ENCODE data around the gene PTGER3. TPM values are rescaled to one million over a fixed set of nuclear protein-coding genes. Genes with fewer than 3 reads are reported as not detected.

The PTGER3 gene
- total and polyA plus RNA-seq, 2 experiments from 2014 or later = 0.45 to 1.6 TPM

DNA sequence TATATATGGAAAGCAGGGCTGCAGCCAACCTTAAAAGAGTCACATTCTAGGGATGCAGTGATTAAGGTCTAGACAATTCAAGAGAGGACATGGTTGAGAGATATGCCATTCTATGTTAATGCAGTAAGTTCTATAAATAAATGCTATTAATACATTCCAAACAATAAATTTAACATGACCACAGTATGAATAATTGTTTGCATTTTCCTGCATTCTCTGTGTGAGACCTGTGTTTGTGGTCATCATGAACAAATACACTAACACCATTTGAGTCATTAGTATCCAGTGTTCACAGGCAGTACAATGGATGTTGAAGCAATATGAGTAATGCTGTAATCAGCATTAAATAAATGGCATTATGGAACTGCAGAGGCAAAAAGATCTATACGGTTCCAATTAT is 38.7 kb upstream of the PTGER3 start:
- DNase-seq (ENCODE audit: low spot score) = no peak
- Histone ChIP-seq H3F3A (replicated peaks; ENCODE audit: low read depth) (no peaks in the 10 kb centered on the region), H3K79me2 (replicated peaks; ENCODE audit: insufficient read depth) (no peaks in the 10 kb centered on the region), H3K27me3 (ENCODE audit: insufficient read depth) (peaks cover 25% of the 10 kb centered on the region; the same call in 1 of the 2 replicates), H3K4me2 (no peak overlapping the region), H4K20me1 (replicated peaks; ENCODE audit: insufficient read depth) (no peaks in the 10 kb centered on the region), H3K4me1 (ENCODE audit: insufficient read depth) (no peaks in the 10 kb centered on the region), H3K27ac (ENCODE audit: low read depth) (no peak overlapping the region), H3K36me3 (ENCODE audit: insufficient read depth) (no peaks in the 10 kb centered on the region), H2AFZ (no peak overlapping the region), H3K9me2 (ENCODE audit: insufficient read depth) (no peaks in the 10 kb centered on the region), H3K4me3 (no peak overlapping the region)
- H3K9me3 Mint-ChIP-seq = no peaks in the 10 kb centered on the region
- H3K4me1 Mint-ChIP-seq = peaks cover 6% of the 10 kb centered on the region; the same call in 1 of the 3 replicates
- H3K27ac Mint-ChIP-seq = no peak overlapping the region
- H3K27me3 Mint-ChIP-seq (ENCODE audit: insufficient read depth, low read depth, poor library complexity) = peaks cover 3% of the 10 kb centered on the region
- H3K36me3 Mint-ChIP-seq (ENCODE audit: low read depth) = no peaks in the 10 kb centered on the region
- TF ChIP-seq JUNB (IDR thresholded peaks at IDR 0.05; ENCODE audit: unreplicated experiment) = no peak
- TF ChIP-seq ZNF114 (CRISPR knock-in tag; IDR thresholded peaks at IDR 0.05) = no peak
- no peak for TF ChIP-seq CREB1 (CRISPR knock-in tag; IDR thresholded peaks at IDR 0.05; ENCODE audit: low read depth)
- TF ChIP-seq, protein P1, sequence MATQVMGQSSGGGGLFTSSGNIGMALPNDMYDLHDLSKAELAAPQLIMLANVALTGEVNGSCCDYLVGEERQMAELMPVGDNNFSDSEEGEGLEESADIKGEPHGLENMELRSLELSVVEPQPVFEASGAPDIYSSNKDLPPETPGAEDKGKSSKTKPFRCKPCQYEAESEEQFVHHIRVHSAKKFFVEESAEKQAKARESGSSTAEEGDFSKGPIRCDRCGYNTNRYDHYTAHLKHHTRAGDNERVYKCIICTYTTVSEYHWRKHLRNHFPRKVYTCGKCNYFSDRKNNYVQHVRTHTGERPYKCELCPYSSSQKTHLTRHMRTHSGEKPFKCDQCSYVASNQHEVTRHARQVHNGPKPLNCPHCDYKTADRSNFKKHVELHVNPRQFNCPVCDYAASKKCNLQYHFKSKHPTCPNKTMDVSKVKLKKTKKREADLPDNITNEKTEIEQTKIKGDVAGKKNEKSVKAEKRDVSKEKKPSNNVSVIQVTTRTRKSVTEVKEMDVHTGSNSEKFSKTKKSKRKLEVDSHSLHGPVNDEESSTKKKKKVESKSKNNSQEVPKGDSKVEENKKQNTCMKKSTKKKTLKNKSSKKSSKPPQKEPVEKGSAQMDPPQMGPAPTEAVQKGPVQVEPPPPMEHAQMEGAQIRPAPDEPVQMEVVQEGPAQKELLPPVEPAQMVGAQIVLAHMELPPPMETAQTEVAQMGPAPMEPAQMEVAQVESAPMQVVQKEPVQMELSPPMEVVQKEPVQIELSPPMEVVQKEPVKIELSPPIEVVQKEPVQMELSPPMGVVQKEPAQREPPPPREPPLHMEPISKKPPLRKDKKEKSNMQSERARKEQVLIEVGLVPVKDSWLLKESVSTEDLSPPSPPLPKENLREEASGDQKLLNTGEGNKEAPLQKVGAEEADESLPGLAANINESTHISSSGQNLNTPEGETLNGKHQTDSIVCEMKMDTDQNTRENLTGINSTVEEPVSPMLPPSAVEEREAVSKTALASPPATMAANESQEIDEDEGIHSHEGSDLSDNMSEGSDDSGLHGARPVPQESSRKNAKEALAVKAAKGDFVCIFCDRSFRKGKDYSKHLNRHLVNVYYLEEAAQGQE (IDR thresholded peaks at IDR 0.05; ENCODE audit: unreplicated experiment) = no peak
- TF ChIP-seq EZH2phosphoT487 (IDR thresholded peaks at IDR 0.05; ENCODE audit: unreplicated experiment) = no peak
- no peak for TF ChIP-seq STAT1 (IDR thresholded peaks at IDR 0.05; ENCODE audit: unreplicated experiment)
- TF ChIP-seq, protein P2, sequence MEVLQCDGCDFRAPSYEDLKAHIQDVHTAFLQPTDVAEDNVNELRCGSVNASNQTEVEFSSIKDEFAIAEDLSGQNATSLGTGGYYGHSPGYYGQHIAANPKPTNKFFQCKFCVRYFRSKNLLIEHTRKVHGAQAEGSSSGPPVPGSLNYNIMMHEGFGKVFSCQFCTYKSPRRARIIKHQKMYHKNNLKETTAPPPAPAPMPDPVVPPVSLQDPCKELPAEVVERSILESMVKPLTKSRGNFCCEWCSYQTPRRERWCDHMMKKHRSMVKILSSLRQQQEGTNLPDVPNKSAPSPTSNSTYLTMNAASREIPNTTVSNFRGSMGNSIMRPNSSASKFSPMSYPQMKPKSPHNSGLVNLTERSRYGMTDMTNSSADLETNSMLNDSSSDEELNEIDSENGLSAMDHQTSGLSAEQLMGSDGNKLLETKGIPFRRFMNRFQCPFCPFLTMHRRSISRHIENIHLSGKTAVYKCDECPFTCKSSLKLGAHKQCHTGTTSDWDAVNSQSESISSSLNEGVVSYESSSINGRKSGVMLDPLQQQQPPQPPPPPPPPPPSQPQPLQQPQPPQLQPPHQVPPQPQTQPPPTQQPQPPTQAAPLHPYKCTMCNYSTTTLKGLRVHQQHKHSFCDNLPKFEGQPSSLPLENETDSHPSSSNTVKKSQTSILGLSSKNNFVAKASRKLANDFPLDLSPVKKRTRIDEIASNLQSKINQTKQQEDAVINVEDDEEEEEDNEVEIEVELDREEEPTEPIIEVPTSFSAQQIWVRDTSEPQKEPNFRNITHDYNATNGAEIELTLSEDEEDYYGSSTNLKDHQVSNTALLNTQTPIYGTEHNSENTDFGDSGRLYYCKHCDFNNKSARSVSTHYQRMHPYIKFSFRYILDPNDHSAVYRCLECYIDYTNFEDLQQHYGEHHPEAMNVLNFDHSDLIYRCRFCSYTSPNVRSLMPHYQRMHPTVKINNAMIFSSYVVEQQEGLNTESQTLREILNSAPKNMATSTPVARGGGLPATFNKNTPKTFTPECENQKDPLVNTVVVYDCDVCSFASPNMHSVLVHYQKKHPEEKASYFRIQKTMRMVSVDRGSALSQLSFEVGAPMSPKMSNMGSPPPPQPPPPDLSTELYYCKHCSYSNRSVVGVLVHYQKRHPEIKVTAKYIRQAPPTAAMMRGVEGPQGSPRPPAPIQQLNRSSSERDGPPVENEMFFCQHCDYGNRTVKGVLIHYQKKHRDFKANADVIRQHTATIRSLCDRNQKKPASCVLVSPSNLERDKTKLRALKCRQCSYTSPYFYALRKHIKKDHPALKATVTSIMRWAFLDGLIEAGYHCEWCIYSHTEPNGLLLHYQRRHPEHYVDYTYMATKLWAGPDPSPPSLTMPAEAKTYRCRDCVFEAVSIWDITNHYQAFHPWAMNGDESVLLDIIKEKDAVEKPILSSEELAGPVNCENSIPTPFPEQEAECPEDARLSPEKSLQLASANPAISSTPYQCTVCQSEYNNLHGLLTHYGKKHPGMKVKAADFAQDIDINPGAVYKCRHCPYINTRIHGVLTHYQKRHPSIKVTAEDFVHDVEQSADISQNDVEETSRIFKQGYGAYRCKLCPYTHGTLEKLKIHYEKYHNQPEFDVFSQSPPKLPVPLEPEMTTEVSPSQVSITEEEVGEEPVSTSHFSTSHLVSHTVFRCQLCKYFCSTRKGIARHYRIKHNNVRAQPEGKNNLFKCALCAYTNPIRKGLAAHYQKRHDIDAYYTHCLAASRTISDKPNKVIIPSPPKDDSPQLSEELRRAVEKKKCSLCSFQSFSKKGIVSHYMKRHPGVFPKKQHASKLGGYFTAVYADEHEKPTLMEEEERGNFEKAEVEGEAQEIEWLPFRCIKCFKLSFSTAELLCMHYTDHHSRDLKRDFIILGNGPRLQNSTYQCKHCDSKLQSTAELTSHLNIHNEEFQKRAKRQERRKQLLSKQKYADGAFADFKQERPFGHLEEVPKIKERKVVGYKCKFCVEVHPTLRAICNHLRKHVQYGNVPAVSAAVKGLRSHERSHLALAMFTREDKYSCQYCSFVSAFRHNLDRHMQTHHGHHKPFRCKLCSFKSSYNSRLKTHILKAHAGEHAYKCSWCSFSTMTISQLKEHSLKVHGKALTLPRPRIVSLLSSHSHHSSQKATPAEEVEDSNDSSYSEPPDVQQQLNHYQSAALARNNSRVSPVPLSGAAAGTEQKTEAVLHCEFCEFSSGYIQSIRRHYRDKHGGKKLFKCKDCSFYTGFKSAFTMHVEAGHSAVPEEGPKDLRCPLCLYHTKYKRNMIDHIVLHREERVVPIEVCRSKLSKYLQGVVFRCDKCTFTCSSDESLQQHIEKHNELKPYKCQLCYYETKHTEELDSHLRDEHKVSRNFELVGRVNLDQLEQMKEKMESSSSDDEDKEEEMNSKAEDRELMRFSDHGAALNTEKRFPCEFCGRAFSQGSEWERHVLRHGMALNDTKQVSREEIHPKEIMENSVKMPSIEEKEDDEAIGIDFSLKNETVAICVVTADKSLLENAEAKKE (CRISPR knock-in tag; IDR thresholded peaks at IDR 0.05) = no peak
- no peak for TF ChIP-seq POLR2AphosphoS5 (IDR thresholded peaks at IDR 0.05; ENCODE audit: low read depth)
- no peak for TF ChIP-seq NANOG (IDR thresholded peaks at IDR 0.05; ENCODE audit: borderline replicate concordance)
- TF ChIP-seq, protein P3, sequence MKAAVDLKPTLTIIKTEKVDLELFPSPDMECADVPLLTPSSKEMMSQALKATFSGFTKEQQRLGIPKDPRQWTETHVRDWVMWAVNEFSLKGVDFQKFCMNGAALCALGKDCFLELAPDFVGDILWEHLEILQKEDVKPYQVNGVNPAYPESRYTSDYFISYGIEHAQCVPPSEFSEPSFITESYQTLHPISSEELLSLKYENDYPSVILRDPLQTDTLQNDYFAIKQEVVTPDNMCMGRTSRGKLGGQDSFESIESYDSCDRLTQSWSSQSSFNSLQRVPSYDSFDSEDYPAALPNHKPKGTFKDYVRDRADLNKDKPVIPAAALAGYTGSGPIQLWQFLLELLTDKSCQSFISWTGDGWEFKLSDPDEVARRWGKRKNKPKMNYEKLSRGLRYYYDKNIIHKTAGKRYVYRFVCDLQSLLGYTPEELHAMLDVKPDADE (IDR thresholded peaks at IDR 0.05) = no peak
- no peak for TF ChIP-seq EZH2 (IDR thresholded peaks at IDR 0.05; ENCODE audit: low read depth, unreplicated experiment)
- no peak for TF ChIP-seq ZNF331 (CRISPR knock-in tag; IDR thresholded peaks at IDR 0.05; ENCODE audit: low read depth)
- TF ChIP-seq, protein P4, sequence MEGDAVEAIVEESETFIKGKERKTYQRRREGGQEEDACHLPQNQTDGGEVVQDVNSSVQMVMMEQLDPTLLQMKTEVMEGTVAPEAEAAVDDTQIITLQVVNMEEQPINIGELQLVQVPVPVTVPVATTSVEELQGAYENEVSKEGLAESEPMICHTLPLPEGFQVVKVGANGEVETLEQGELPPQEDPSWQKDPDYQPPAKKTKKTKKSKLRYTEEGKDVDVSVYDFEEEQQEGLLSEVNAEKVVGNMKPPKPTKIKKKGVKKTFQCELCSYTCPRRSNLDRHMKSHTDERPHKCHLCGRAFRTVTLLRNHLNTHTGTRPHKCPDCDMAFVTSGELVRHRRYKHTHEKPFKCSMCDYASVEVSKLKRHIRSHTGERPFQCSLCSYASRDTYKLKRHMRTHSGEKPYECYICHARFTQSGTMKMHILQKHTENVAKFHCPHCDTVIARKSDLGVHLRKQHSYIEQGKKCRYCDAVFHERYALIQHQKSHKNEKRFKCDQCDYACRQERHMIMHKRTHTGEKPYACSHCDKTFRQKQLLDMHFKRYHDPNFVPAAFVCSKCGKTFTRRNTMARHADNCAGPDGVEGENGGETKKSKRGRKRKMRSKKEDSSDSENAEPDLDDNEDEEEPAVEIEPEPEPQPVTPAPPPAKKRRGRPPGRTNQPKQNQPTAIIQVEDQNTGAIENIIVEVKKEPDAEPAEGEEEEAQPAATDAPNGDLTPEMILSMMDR (conservative IDR thresholded peaks at IDR 0.05; ENCODE audit: low read depth in 2 of 2) = no peak
- no peak overlapping the region for H3K4me3 Mint-ChIP-seq
- no peak for ATAC-seq

Measured in GM23338 (cell line).